Testis (tissue), 2 donors: ENCODE data around the gene CLEC16A.

Experiments used
- CTCF ChIP-seq, 3 experiments: fragments of 450-650 bp in 2 of 3; fragments of 200-600 bp in 1 of 3; sonication (generic) in 1 of 3; IDR thresholded peaks; one replicate each; pipeline ENCODE4 v1.5.1; 2016 to 2019; ENCODE audit warnings: antibody characterized with exemption in 3 of 3, mild to moderate bottlenecking in 2 of 3, moderate library complexity in 1 of 3
- POLR2A ChIP-seq: fragments of 450-650 bp; IDR thresholded peaks from one replicate; pipeline ENCODE4 v1.6.1; 2017; ENCODE audit warnings: antibody characterized with exemption, mild to moderate bottlenecking, moderate library complexity

DNA sequence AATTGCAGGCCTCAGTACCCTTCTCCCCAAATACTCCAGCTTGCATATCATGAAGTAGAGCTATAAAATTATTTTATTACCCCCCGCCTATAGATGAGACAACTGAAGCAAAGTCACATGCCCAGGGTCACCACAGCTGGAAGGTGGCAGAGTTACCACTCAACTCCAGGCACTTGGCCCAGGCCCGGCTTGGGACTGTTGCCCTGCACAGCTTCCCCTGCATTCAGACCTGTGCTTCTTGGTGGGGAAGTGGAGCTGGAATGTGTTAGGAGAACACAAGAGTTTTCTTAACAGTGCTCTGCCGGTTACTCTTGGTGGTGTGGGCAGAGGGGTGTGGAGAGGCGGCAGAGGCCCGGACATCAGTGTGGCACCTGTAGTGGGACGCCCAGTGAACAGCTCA is 162.4 kb downstream of the CLEC16A start:
- no peak for TF ChIP-seq CTCF (IDR thresholded peaks at IDR 0.05)
- TF ChIP-seq POLR2A, result no peak
